OCI-LY3 (cell line): ENCODE data around the gene ERC2.

Source experiments
- CTCF ChIP-seq: fragments of 200-600, 300-600 bp; sonication (generic); IDR thresholded peaks from 2 replicates; pipeline ENCODE4 v1.5.1; 2014; ENCODE audit warnings: antibody characterized with exemption, low read length, low read depth
- EZH2phosphoT487 ChIP-seq: fragments of 200-600 bp; shearing (Covaris generic); IDR thresholded peaks from 2 replicates; pipeline ENCODE4 v1.6.1; 2018; ENCODE audit warnings: antibody characterized with exemption, mixed run types, low read depth

GRCh38 chr3:56197991-56198390, 270.3 kb downstream of the ERC2 start:
- TF ChIP-seq CTCF (no peak), EZH2phosphoT487 (no peak)
